Memory B cell (primary cell): Measurements from ENCODE around the gene ACER1.
A peak's percentile ranks its signal among the peaks of the same experiment; 100 is the strongest.
"Not testable (repeated sequence)": the region's sequence is repeated elsewhere in the genome, so short reads cannot be mapped to it uniquely, and the experiment has no call there.

Experiments used
- ATAC-seq: fragments of 150-1000 bp; cut with Tn5 transposase; 2 replicates; pipeline ENCODE4 v1.10.0; 2021; ENCODE audit warnings: low read depth, mild to moderate bottlenecking, moderate library complexity
- DNase-seq, 2 donors: peaks; one replicate each; pipeline ENCODE4 v3.0.0; 2022; ENCODE audit warnings: low spot score in 2 of 2
- H3K27ac Mint-ChIP-seq: one replicate; pipeline ENCODE4 v1.8.0; 2022; ENCODE audit warnings: mild to moderate bottlenecking, moderate library complexity, mixed read lengths
- H3K27me3 Mint-ChIP-seq: one replicate; pipeline ENCODE4 v1.8.0; 2022; ENCODE audit warnings: mixed read lengths
- H3K36me3 Mint-ChIP-seq: one replicate; pipeline ENCODE4 v1.8.0; 2022; ENCODE audit warnings: mild to moderate bottlenecking, mixed read lengths
- H3K4me1 Mint-ChIP-seq: one replicate; pipeline ENCODE4 v1.8.0; 2022; ENCODE audit warnings: mixed read lengths
- H3K4me3 Mint-ChIP-seq: one replicate; pipeline ENCODE4 v1.8.0; 2022; ENCODE audit warnings: mild to moderate bottlenecking, moderate library complexity, mixed read lengths
- H3K9me3 Mint-ChIP-seq: one replicate; pipeline ENCODE4 v1.8.0; 2022; ENCODE audit warnings: mixed read lengths

ACER1 gene

GRCh38 chr19:6364353-6364752 is 30.9 kb upstream of the ACER1 start:
- Mint-ChIP-seq H3K4me3 (no peak overlapping the region), H3K27ac (no peak overlapping the region), H3K9me3 (no peaks in the 10 kb centered on the region), H3K27me3 (no peaks in the 10 kb centered on the region), H3K4me1 (peaks cover 8% of the 10 kb centered on the region), H3K36me3 (peaks cover 18% of the 10 kb centered on the region)
- no peak for ATAC-seq
- DNase-seq = no peak

- DNase-seq = no peak
- Mint-ChIP-seq H3K36me3 (peaks cover 11% of the 10 kb centered on the region), H3K4me1 (peaks cover 8% of the 10 kb centered on the region), H3K27ac (peak overlapping the region; percentile 94), H3K9me3 (no peaks in the 10 kb centered on the region), H3K4me3 (peak overlapping the region; percentile 99), H3K27me3 (no peaks in the 10 kb centered on the region)
- no peak for ATAC-seq
Observed at GRCh38 chr19:6362351-6362801, 29.0 kb upstream of the ACER1 start.

GRCh38 chr19:6362027-6362350 is 28.6 kb upstream of the ACER1 start:
- no peak for ATAC-seq
- Mint-ChIP-seq H3K4me3 (peak overlapping the region; percentile 99), H3K9me3 (no peaks in the 10 kb centered on the region), H3K27ac (peak overlapping the region; percentile 94), H3K4me1 (peaks cover 8% of the 10 kb centered on the region), H3K36me3 (peaks cover 10% of the 10 kb centered on the region), H3K27me3 (no peaks in the 10 kb centered on the region)
- DNase-seq = no peak

DNA sequence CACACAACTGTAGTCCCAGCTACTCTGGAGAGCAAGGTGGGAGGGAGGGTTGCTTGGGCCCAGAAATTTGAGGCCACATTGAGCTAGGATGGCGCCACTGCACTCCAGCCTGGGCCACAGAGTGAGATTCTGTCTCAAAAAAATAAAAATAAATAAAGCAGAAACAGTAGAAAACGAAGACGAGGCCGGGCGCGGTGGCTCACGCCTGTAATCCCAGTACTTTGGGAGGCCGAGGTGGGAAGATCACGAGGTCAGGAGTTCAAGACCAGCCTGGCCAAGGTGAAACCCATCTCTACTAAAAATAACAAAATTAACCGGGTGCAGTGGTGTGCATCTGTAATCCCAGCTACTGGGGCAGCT is 27.4 kb upstream of the ACER1 start:
- H3K4me1 Mint-ChIP-seq, ATAC-seq, H3K27me3 Mint-ChIP-seq, H3K9me3 Mint-ChIP-seq, DNase-seq, H3K36me3 Mint-ChIP-seq: not testable (repeated sequence)
- peak overlapping the region; percentile 99 for H3K4me3 Mint-ChIP-seq
- peak overlapping the region; percentile 94 for H3K27ac Mint-ChIP-seq

- not testable (repeated sequence) for H3K36me3 Mint-ChIP-seq, H3K27me3 Mint-ChIP-seq, H3K4me1 Mint-ChIP-seq, ATAC-seq, H3K4me3 Mint-ChIP-seq, H3K27ac Mint-ChIP-seq, H3K9me3 Mint-ChIP-seq, DNase-seq
Observed at GRCh38 chr19:6360445-6360844, 27.0 kb upstream of the ACER1 start.

GRCh38 chr19:6359568-6360341 is 26.3 kb upstream of the ACER1 start:
- H3K27me3 Mint-ChIP-seq = no peaks in the 10 kb centered on the region
- H3K9me3 Mint-ChIP-seq = no peaks in the 10 kb centered on the region
- no peak overlapping the region for H3K27ac Mint-ChIP-seq
- ATAC-seq = no peak
- no peak for DNase-seq
- peaks cover 2% of the 10 kb centered on the region for H3K36me3 Mint-ChIP-seq
- H3K4me1 Mint-ChIP-seq = peaks cover 8% of the 10 kb centered on the region
- no peak overlapping the region for H3K4me3 Mint-ChIP-seq

- H3K4me1 Mint-ChIP-seq = peaks cover 7% of the 10 kb centered on the region
- no peaks in the 10 kb centered on the region for H3K27me3 Mint-ChIP-seq
- no peak overlapping the region for H3K27ac Mint-ChIP-seq
- H3K36me3 Mint-ChIP-seq = no peaks in the 10 kb centered on the region
- DNase-seq (no peak), ATAC-seq (no peak)
- H3K9me3 Mint-ChIP-seq = no peaks in the 10 kb centered on the region
- no peak overlapping the region for H3K4me3 Mint-ChIP-seq
Observed at GRCh38 chr19:6358003-6358402, 24.6 kb upstream of the ACER1 start.

DNA sequence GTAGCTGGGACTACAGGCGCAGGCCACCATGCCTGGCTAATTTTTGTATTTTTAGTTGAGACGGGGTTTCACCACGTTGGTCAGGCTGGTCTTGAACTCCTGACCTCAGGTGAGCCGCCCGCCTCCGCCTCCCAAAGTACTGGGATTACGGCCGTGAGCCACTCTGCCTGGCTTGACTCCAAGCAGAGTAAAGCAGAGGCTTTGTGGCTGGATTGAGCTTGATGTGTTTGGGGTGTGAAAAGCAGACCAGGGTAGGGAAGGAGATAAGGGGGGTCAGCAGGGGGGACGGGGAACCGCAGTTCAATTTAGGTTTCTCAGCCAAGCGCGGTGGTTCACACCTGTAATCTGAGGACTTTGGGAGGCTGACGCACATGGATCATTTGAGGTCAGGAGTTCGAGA is 23.8 kb upstream of the ACER1 start:
- DNase-seq = no peak
- H3K27me3 Mint-ChIP-seq = no peaks in the 10 kb centered on the region
- H3K4me1 Mint-ChIP-seq = peaks cover 4% of the 10 kb centered on the region
- no peaks in the 10 kb centered on the region for H3K36me3 Mint-ChIP-seq
- H3K4me3 Mint-ChIP-seq = no peak overlapping the region
- ATAC-seq = no peak
- H3K27ac Mint-ChIP-seq = no peak overlapping the region
- H3K9me3 Mint-ChIP-seq = no peaks in the 10 kb centered on the region

DNA sequence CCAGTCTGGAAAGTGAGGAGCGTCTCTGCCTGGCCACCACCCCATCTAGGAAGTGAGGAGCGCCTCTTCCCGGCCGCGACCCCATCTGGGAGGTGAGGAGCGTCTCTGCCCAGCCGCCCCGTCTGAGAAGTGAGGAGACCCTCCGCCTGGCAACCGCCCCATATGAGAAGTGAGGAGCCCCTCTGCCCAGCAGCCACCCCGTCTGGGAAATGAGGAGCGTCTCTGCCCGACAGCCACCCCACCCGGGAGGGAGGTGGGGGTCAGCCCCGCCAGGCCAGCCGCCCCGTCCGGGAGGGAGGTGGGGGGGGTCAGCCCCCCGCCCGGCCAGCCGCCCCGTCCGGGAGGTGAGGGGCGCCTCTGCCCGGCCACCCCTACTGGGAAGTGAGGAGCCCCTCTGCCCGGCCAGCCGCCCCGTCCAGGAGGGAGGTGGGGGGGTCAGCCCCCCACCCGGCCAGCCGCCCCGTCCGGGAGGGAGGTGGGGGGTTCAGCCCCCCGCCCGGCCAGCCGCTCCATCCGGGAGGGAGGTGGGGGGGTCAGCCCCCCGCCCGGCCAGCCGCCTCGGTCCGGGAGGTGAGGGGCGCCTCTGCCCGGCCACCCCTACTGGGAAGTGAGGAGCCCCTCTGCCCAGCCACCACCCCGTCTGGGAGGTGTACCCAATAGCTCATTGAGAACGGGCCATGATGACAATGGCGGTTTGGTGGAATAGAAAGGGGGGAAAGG is 22.1 kb upstream of the ACER1 start:
- not testable (repeated sequence) for H3K4me1 Mint-ChIP-seq, H3K4me3 Mint-ChIP-seq, H3K27ac Mint-ChIP-seq, ATAC-seq, H3K36me3 Mint-ChIP-seq, H3K9me3 Mint-ChIP-seq, DNase-seq, H3K27me3 Mint-ChIP-seq

DNA sequence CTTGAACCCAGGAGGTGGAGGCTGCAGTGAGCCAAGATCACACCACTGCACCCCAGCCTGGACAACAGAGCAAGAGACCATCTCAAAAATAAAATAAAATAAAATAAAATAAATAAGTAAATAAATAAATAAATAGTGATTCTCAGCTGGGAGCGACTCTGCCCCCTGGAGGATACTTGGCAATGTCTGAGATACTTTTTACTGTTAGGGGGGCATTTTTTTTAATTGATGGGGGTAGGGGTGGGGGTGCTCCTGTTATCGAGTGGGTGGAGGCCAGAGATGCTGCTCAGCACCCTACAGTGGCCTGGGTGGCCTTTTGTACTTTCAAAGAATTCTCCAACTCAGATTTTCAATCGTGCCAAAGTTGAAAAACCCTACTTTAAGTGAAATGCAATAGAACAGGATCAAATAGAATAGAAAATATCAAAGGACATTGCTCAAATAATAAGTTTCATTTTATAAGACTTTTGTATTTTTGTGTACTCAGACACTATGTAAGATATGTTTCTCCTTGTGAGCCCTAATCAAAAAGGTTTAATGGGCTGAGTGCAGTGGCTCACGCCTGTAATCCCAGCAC is 20.8 kb upstream of the ACER1 start:
- no peaks in the 10 kb centered on the region for H3K4me1 Mint-ChIP-seq
- no peaks in the 10 kb centered on the region for H3K36me3 Mint-ChIP-seq
- ATAC-seq (no peak), DNase-seq (no peak)
- no peaks in the 10 kb centered on the region for H3K27me3 Mint-ChIP-seq
- H3K4me3 Mint-ChIP-seq = no peak overlapping the region
- no peaks in the 10 kb centered on the region for H3K9me3 Mint-ChIP-seq
- H3K27ac Mint-ChIP-seq = no peak overlapping the region

- H3K27me3 Mint-ChIP-seq = no peaks in the 10 kb centered on the region
- H3K9me3 Mint-ChIP-seq = no peaks in the 10 kb centered on the region
- H3K27ac Mint-ChIP-seq = no peak overlapping the region
- H3K4me1 Mint-ChIP-seq = no peaks in the 10 kb centered on the region
- no peak for DNase-seq
- no peak overlapping the region for H3K4me3 Mint-ChIP-seq
- H3K36me3 Mint-ChIP-seq = no peaks in the 10 kb centered on the region
- no peak for ATAC-seq
Observed at GRCh38 chr19:6352381-6353165, 19.2 kb upstream of the ACER1 start.

GRCh38 chr19:6350688-6351087 is 17.3 kb upstream of the ACER1 start:
- Mint-ChIP-seq H3K36me3 (no peaks in the 10 kb centered on the region), H3K9me3 (no peaks in the 10 kb centered on the region), H3K4me3 (no peak overlapping the region), H3K27ac (no peak overlapping the region), H3K27me3 (no peaks in the 10 kb centered on the region), H3K4me1 (no peaks in the 10 kb centered on the region)
- ATAC-seq = no peak
- no peak for DNase-seq

GRCh38 chr19:6349271-6349670 is 15.9 kb upstream of the ACER1 start:
- H3K27ac Mint-ChIP-seq, H3K4me1 Mint-ChIP-seq, H3K9me3 Mint-ChIP-seq, H3K36me3 Mint-ChIP-seq, H3K4me3 Mint-ChIP-seq, ATAC-seq, DNase-seq, H3K27me3 Mint-ChIP-seq: not testable (repeated sequence)

DNA sequence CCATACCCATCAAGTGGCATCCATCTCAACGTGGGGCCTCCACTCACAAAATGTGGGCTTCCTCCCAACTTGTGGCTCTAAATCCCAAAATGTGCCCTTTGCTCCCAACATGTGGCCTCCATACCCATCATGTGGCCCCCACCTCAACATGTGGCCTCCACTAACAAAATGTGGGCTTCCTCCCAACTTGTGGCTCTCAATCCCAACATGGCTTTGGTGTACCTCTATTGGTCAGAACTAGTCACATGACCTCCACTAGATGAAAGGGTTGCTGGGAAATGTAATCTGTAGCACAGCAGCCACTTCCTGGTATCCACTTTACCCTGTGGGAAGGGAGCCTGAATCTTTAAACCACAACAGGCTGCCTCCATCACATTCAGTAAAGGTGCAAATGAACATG is 10.1 kb upstream of the ACER1 start:
- no peak overlapping the region for H3K27ac Mint-ChIP-seq
- no peak for DNase-seq
- ATAC-seq = no peak
- H3K4me1 Mint-ChIP-seq = peaks cover 7% of the 10 kb centered on the region
- H3K36me3 Mint-ChIP-seq = no peaks in the 10 kb centered on the region
- no peak overlapping the region for H3K4me3 Mint-ChIP-seq
- H3K9me3 Mint-ChIP-seq = peaks cover 2% of the 10 kb centered on the region
- peaks cover 3% of the 10 kb centered on the region for H3K27me3 Mint-ChIP-seq
